Occipital lobe (tissue), 2 donors: ENCODE results near the gene AATF. TPM values are rescaled to one million over a fixed set of nuclear protein-coding genes. Genes with fewer than 3 reads are reported as not detected.

Experiments used
- DNase-seq: peaks from one replicate; lab custom pipeline; 2025; lab: John Stamatoyannopoulos, UW
- total RNA-seq: library from RNA; depleted of rRNA; stranded (reverse); fragments of >200 nt; gene quantifications from one replicate; pipeline ENCODE4 v1.2.3, GENCODE V29; 2014

The AATF gene
- total RNA-seq, 1 donor from 2014 or later, result 16.1 TPM

- no peak for DNase-seq
These were observed 30.8 kb downstream of the AATF start for GRCh38 chr17:36979565-36979941.

DNA sequence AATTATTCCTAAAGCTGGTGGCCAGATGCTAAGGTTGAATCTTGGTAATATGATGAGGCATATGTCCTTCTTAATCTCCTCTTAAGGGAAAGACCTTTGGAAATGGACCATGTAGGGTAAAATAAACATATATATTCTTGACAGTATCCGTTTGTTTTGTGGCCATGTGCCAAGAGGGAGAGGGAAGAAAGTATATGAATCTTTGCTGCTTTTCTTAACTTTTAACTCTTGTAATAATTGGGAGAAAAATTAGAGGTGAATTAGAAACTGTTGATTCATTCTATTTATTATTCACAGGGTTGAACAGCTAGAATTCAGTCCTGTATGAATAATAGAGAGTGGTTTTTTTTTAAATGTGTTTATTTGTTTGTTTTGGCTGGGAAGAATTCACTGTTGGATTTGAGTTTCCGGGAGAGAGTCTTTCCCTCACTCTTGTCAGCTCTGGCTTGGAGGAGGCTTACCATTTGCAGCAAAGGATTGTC is 31.6 kb downstream of the AATF start:
- DNase-seq, result no peak

- no peak for DNase-seq
These were observed 34.9 kb downstream of the AATF start for GRCh38 chr17:36983618-36984017.

DNA sequence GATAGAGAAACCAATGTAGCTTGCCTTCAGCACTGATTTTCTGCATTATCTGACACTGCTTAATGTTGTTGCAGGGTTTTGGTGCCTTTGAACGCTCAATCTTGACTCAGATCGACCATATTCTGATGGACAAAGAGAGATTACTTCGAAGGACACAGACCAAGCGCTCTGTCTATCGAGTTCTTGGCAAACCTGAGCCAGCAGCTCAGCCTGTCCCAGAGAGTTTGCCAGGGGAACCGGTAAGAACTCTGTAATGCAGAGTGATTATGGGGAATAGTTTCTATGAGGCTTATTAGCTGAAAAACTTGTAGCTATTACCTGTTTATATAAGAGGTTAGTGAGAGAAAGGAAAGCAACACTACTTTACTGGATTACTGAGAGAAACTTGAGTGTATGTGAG is 40.4 kb downstream of the AATF start:
- DNase-seq, result no peak

- no peak for DNase-seq
These were observed 43.9 kb downstream of the AATF start for GRCh38 chr17:36992701-36993100.

DNA sequence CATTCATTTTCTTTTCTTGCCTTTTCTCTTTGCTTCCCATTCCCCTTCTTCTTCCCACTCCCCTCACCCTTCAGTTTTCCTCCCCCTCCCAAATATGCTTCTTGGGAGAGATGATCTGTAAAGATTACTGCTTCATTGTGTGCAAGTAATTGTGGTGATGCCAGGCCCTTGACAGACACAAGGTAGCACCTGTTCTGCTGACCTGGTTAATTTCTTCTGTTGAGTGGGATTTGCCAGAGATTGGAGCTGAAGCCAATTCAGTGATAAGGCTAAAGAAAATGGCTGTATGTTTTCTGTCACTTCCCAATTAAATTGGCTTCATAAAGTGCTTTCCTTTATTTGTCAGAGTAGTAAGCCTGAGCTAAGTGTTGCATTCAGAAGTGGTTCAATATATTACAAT is 44.5 kb downstream of the AATF start:
- no peak for DNase-seq

DNA sequence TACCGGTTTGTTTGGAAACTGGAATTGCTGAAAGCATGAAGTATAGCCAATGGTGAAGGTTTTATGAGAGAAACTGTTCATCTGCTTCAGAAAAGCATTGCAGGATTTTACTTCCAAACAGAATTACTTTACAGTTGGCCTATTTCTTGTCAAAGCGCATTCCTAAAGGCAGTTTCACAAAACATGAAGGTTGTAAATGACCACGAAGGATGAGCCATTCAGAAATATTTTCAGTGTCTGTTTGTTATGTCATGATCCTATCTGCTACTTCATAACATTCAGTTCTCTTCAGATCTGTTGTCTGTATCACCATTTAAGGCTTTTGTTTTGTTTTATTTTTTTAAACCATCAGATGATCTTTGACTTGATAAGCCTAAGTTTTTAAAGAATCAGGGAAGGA is 45.7 kb downstream of the AATF start:
- DNase-seq, result no peak

DNA sequence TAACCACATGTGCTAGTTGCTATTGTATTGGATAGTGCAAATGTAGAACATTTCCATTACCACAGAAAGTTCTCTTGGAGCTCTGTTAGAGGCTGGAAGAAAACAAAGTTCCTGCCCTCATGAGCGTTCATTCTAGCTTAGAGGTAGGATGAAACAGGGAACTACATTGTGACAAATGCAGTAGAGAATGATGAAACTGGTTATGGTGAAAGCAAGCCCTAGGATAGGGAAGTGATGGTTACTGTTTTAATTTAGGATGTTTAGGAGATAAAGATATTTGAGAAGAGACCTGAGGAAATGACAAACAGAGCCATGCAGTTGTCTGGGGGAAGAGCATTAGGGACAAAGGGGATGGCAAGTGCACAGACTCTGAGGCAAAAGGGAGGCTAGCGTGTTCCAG is 50.7 kb downstream of the AATF start:
- no peak for DNase-seq

- DNase-seq, result no peak
These were observed 68.0 kb downstream of the AATF start for GRCh38 chr17:37016780-37017179.

- no peak for DNase-seq
These were observed 68.7 kb downstream of the AATF start for GRCh38 chr17:37017404-37017803.

DNA sequence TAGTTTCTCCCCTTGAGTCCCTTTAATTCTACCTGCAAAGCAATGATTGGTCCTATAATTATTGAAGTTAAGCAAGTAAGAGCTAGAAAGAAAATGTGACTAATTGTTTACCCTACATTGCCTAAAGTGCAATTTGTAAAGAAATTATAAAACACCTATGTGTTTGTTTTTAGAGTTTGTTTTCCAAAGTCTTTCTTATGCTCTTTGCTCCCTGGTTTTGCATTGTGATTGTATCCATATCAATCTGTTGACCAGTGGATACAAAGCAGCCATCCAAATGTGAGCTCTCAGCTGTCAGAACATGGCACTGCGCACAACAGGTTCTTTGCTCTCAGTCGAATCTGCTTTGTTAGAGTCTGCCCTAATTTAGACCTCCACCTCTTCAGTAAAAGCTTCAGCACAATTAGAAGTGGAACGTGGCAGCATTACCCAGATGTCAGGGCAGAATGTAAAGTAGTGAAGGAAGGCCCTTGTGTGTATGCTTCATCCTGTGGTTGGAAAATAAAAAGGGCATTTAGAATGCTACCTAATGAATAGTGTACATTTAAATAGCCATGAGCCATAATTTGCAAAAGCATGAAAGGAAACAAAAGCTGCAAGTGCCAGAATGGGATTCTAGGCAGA is 70.5 kb downstream of the AATF start:
- no peak for DNase-seq

- no peak for DNase-seq
These were observed 71.0 kb downstream of the AATF start for GRCh38 chr17:37019741-37020129.

- DNase-seq, result no peak
These were observed 75.5 kb downstream of the AATF start for GRCh38 chr17:37024181-37024637.

DNA sequence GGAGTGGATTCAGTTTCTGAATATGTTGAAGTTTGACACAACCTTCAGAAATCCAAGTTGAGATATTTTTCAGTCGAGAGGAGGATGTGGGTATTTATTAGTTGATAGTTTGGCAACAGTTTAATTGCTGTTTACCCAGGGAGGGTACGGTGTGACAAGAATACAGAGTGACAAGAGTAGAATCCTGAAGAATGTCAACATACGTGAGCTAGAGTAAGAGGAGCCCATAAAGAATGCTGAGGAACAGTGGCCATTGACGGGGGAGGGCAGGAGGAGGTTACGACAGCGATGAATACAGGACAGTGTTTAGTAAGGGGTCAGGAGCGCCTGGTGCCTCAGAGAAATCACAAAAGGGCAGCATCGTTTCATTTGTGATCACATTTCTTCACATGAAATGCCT is 76.5 kb downstream of the AATF start:
- DNase-seq, result no peak

- DNase-seq, result no peak
These were observed 77.2 kb downstream of the AATF start for GRCh38 chr17:37025847-37026530.

GRCh38 chr17:37026531-37026869 is 77.7 kb downstream of the AATF start:
- no peak for DNase-seq

DNA sequence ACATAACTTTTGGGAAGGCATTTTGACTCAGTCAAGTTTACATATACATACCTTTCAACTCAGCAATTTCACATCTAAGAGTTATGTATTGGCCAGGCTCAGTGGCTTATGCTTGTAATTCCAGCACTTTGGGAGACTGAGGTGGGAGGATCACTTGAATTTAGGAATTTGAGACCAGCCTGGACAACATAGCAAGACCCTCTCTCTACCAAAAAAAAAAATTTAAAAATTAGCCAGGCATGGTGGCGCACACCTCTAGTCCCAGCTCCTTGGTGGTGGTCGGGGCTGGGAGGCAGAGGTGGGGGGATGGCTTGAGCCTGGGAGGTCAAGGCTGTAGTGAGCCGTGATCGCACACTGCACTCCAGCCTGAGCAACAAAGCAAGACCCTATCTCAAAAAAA is 79.3 kb downstream of the AATF start:
- no peak for DNase-seq

- no peak for DNase-seq
These were observed 82.8 kb downstream of the AATF start for GRCh38 chr17:37031493-37032083.

GRCh38 chr17:37037590-37038155 is 88.9 kb downstream of the AATF start:
- no peak for DNase-seq

- DNase-seq, result no peak
These were observed 90.5 kb downstream of the AATF start for GRCh38 chr17:37039269-37039668.

GRCh38 chr17:37041932-37042331 is 93.2 kb downstream of the AATF start:
- no peak for DNase-seq

GRCh38 chr17:37043201-37043600 is 94.4 kb downstream of the AATF start:
- DNase-seq, result no peak
